ENCODE data around the gene C19orf38. TPM values are rescaled to one million over a fixed set of nuclear protein-coding genes. Genes with fewer than 3 reads are reported as not detected.

The C19orf38 gene
- total RNA-seq, 1 donor from 2014 or later = not detected

DNA sequence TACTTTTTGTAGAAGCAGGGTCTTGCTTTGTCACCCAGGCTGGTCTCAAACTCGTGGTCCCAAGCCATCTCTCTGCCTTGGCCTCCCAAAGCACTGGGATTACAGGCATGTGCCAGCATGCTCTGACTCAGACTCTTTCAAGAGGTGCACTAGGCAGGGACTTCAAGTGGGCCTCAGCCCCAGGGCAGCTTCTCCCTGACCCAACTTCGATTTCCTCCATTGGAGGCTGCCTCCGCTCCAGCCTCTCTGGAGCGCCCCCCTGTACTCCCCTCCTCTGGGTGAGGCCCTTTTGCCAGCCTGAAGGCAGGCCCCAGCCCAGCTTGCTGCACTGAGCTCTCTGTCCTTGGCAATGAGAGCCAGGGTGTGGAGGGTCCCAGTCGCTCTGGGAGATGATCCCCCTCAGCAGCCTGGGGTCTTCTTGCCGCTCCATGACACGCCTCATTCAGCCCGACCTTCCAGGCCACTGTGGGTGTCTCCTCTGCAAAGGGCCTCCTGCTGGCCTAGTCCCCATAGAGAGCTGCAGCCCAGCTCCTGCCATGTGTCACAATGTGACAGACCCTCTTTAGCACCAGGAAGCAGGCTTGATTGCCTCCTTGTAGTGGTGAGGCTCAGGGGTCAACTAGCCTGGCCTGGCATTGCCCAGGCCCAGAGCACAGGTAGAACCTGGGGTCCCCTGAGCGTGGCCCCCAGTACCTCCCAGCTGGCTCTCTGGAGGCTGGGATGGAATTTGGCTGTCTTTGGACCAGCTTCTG is 39.6 kb downstream of the C19orf38 start:
- Mint-ChIP-seq H3K27ac (ENCODE audit: unreplicated experiment) (peak overlapping the region; percentile 86), H3K36me3 (ENCODE audit: low read depth) (no peaks in the 10 kb centered on the region), H3K4me1 (peaks cover 53% of the 10 kb centered on the region), H3K4me3 (peak overlapping the region; percentile 72), H3K9me3 (no peaks in the 10 kb centered on the region), H3K27me3 (ENCODE audit: low read depth) (no peaks in the 10 kb centered on the region)
- no peak for DNase-seq (ENCODE audit: low read depth, low spot score)
- TF ChIP-seq, protein P1, sequence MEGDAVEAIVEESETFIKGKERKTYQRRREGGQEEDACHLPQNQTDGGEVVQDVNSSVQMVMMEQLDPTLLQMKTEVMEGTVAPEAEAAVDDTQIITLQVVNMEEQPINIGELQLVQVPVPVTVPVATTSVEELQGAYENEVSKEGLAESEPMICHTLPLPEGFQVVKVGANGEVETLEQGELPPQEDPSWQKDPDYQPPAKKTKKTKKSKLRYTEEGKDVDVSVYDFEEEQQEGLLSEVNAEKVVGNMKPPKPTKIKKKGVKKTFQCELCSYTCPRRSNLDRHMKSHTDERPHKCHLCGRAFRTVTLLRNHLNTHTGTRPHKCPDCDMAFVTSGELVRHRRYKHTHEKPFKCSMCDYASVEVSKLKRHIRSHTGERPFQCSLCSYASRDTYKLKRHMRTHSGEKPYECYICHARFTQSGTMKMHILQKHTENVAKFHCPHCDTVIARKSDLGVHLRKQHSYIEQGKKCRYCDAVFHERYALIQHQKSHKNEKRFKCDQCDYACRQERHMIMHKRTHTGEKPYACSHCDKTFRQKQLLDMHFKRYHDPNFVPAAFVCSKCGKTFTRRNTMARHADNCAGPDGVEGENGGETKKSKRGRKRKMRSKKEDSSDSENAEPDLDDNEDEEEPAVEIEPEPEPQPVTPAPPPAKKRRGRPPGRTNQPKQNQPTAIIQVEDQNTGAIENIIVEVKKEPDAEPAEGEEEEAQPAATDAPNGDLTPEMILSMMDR (conservative IDR thresholded peaks at IDR 0.05) = no peak

DNA sequence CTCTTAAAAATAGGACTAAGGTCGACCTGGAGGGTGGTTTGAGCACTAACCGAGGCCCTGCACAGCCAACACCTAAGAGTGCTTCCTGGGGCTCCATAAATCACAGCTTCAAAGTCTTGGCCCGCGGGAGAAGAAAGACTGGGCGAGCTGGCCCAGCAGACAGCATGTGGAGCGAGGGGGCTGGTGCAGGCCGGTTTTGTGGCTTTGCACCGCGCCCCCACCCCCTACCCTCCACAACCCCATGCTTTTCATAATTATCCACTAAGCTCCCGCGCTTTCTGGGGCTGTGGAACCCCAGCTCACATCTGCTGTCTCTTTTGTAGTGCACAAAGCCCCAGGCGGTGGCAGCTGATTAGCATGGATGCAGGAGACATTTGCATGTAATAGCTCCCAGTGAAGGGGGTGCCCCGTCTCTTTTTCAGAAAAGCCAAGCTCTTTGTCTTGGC is 40.2 kb downstream of the C19orf38 start:
- Mint-ChIP-seq H3K9me3 (no peaks in the 10 kb centered on the region), H3K27me3 (ENCODE audit: low read depth) (no peaks in the 10 kb centered on the region), H3K4me1 (peaks cover 53% of the 10 kb centered on the region), H3K4me3 (peak overlapping the region; percentile 72), H3K27ac (ENCODE audit: unreplicated experiment) (peak overlapping the region; percentile 93), H3K36me3 (ENCODE audit: low read depth) (no peaks in the 10 kb centered on the region)
- TF ChIP-seq, protein P1 (conservative IDR thresholded peaks at IDR 0.05) = no peak
- DNase-seq (ENCODE audit: low read depth, low spot score) = no peak

DNA sequence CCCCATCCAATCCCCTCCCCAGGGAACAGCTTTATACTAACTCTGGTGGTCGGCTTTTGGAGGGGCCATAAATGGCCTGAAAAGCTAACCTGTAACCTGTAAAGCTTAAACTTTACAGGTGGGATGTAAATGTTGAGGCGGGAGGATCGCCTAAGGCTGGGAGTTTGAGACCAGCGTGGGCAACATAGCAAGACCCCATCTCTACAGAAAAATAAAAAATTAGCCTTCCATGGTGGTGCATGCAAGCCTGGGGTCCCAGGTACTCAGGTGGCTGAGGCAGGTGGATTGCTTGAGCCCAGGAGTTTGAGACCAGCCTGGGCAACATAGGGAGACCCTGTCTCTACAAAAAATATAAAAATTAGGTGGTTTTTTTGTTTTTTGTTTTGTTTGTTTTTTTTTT is 41.7 kb downstream of the C19orf38 start:
- H3K36me3 Mint-ChIP-seq (ENCODE audit: low read depth) = no peaks in the 10 kb centered on the region
- no peak for DNase-seq (ENCODE audit: low read depth, low spot score)
- H3K4me3 Mint-ChIP-seq = no peak overlapping the region
- H3K27me3 Mint-ChIP-seq (ENCODE audit: low read depth) = no peaks in the 10 kb centered on the region
- H3K4me1 Mint-ChIP-seq = peaks cover 60% of the 10 kb centered on the region
- no peaks in the 10 kb centered on the region for H3K9me3 Mint-ChIP-seq
- TF ChIP-seq, protein P1 (conservative IDR thresholded peaks at IDR 0.05) = no peak
- no peak overlapping the region for H3K27ac Mint-ChIP-seq (ENCODE audit: unreplicated experiment)

DNA sequence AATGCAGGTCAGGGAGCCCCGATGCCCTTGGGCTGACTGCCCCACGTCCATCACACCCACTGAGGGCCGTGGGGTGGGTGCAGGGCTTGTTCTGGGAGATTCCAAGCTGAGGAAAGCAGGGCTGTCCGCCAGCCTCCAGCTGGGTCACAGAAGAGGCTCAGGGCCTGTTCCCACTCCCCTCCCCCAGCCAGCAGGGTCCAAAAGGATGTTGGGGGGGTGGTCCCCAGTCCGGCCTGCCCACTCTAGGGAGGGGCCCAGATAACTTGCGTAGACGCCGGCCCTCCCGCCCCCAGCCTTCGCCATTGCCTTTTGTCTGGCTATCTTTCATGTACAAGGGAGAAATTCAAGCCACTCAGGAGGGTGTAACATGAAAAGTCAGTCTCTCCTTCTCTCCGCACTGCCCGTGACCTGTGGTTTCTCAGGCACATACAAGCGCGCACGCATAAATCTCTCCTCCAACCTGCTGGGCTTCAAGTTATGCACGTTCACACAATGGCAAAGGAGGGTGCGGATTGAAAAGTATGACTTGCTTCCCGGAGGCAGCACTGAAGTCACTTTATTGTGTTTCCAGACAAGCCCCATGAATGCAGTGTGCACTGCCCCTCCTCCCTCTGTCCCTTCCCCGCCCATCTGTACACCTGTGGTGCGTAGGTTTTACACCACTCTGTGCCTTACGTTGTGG is 43.3 kb downstream of the C19orf38 start:
- H3K27me3 Mint-ChIP-seq (ENCODE audit: low read depth) = no peaks in the 10 kb centered on the region
- no peak for DNase-seq (ENCODE audit: low read depth, low spot score)
- peak overlapping the region; percentile 65 for H3K4me3 Mint-ChIP-seq
- H3K36me3 Mint-ChIP-seq (ENCODE audit: low read depth) = no peaks in the 10 kb centered on the region
- H3K27ac Mint-ChIP-seq (ENCODE audit: unreplicated experiment) = peak overlapping the region; percentile 97
- H3K4me1 Mint-ChIP-seq = peaks cover 59% of the 10 kb centered on the region
- no peaks in the 10 kb centered on the region for H3K9me3 Mint-ChIP-seq
- TF ChIP-seq, protein P1 (conservative IDR thresholded peaks at IDR 0.05) = no peak

DNA sequence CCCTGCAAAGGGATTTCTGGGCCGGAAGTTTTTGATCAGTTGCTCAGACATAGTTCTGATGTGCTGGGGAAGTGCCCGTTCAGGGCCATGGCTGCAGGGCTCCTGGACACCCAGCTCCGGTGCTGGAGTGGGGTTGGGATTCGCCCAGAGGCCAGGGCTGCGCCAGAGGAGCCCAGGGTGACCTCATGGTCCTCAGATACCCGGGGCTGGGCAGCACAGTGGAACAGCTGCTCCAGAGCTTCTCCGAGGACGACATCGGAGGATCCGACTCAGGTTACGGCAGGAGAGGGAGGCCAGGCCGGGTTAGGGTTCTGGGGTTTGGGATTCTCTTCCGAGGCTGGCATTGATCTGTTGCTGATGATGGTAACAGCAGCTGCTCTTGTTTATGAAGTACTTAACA is 44.0 kb downstream of the C19orf38 start:
- TF ChIP-seq, protein P1 (conservative IDR thresholded peaks at IDR 0.05) = no peak
- peak overlapping the region; percentile 97 for H3K27ac Mint-ChIP-seq (ENCODE audit: unreplicated experiment)
- no peak for DNase-seq (ENCODE audit: low read depth, low spot score)
- peak overlapping the region; percentile 65 for H3K4me3 Mint-ChIP-seq
- H3K27me3 Mint-ChIP-seq (ENCODE audit: low read depth) = no peaks in the 10 kb centered on the region
- H3K36me3 Mint-ChIP-seq (ENCODE audit: low read depth) = no peaks in the 10 kb centered on the region
- H3K9me3 Mint-ChIP-seq = no peaks in the 10 kb centered on the region
- H3K4me1 Mint-ChIP-seq = peaks cover 62% of the 10 kb centered on the region

All from neural crest cell (in vitro differentiated cells).